SK-N-MC (cell line): ENCODE measurements around the gene ASPHD2.

ENCODE experiments used
- DNase-seq: peaks from one replicate; pipeline ENCODE4 v3.0.0-alpha.2; 2011; ENCODE audit warnings: low read depth, low spot score
- H3K27ac ChIP-seq: fragments of 200-600 bp; sonication (generic); 2 replicates; pipeline ENCODE4 v1.5.1; 2016; ENCODE audit warnings: mixed run types
- H3K36me3 ChIP-seq: fragments of 200-600 bp; sonication (generic); 2 replicates; pipeline ENCODE4 v1.6.1; 2017; ENCODE audit warnings: antibody characterized with exemption, low read length, mixed read lengths; ENCODE audit not compliant: insufficient read depth
- H3K4me3 ChIP-seq: fragments of 200-600 bp; sonication (generic); 2 replicates; pipeline ENCODE4 v1.5.1; 2016
- H3K9ac ChIP-seq: fragments of 200-600 bp; sonication (generic); 2 replicates; pipeline ENCODE4 v1.8.0; 2017; ENCODE audit warnings: mixed run types, mixed read lengths; ENCODE audit not compliant: insufficient read length
- H3K9me3 ChIP-seq: fragments of 200-600 bp; sonication (generic); 2 replicates; pipeline ENCODE4 v1.6.1; 2017; ENCODE audit warnings: low read depth, mild to moderate bottlenecking, antibody characterized with exemption, low read length, moderate library complexity, mixed read lengths
- EZH2 ChIP-seq: fragments of 200-600 bp; sonication (generic); IDR thresholded peaks from one replicate; pipeline ENCODE4 v1.6.1; 2017; ENCODE audit warnings: antibody characterized with exemption
- FOXP2 ChIP-seq: optimal IDR thresholded peaks from 2 replicates; pipeline ENCODE3; 2011; ENCODE audit warnings: mild to moderate bottlenecking, moderate library complexity; ENCODE audit not compliant: insufficient read depth; ENCODE audit errors: extremely low read length, control extremely low read depth
- POLR2AphosphoS5 ChIP-seq: IDR thresholded peaks from 2 replicates; pipeline ENCODE4 v1.6.1; 2012; ENCODE audit warnings: mild to moderate bottlenecking, low read depth, low read length, borderline replicate concordance

ASPHD2 gene

DNA sequence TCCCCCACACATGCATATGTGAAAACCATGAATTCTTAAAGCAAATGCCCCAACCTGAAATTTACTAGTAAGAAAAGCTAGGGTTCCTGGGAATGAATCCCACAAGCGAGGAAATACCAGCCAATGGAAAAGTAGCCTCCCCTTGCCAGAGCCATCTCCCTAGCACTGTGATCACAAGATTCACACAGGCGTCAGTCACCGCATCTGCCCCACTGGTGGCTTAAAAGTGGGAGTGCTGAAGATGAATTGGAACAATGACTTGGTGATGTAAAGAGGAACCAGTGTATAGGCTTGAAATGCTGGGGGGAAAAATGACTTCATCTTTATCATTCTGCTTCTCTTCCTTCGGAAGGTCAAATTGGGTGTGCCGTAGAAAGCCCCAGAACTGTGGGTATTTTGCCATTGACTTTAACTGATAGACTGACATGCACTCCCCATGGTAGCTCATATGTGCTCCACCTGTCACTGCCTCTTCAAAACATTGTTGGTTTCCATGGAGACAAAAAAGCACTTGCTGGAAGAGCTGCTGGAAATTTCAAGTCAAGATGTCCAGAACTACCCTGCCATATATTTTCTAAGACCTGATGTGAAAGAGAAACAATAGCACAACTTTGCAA lies 19.2 kb upstream of the ASPHD2 start:
- Histone ChIP-seq H3K36me3 (no peaks in the 10 kb centered on the region), H3K4me3 (no peak overlapping the region), H3K9me3 (no peaks in the 10 kb centered on the region), H3K27ac (no peak overlapping the region), H3K9ac (no peak overlapping the region)
- TF ChIP-seq EZH2 (no peak), POLR2AphosphoS5 (no peak), FOXP2 (no peak)
- no peak for DNase-seq

DNA sequence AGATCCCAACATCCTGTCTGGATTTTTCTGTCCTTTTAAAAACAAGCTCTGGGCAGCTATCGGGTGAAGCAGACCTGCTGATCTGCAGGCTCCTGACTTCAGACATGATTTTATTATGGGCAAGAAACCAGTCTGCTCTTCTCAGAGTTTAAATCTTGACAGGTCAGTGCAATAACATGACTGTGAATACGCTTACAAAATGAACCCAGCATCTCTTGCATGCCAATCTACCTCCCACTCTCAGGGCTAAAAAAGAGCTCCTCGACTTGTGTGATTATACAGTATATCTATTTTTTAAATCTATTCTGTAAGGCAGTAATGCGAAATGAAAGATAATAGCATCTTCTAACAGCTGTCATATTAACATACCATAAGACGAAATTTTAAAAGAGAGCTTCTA lies 18.7 kb upstream of the ASPHD2 start:
- no peak overlapping the region for H3K27ac ChIP-seq
- H3K9me3 ChIP-seq: no peaks in the 10 kb centered on the region
- no peak overlapping the region for H3K9ac ChIP-seq
- no peaks in the 10 kb centered on the region for H3K36me3 ChIP-seq
- no peak overlapping the region for H3K4me3 ChIP-seq
- DNase-seq: no peak
- no peak for TF ChIP-seq POLR2AphosphoS5

DNA sequence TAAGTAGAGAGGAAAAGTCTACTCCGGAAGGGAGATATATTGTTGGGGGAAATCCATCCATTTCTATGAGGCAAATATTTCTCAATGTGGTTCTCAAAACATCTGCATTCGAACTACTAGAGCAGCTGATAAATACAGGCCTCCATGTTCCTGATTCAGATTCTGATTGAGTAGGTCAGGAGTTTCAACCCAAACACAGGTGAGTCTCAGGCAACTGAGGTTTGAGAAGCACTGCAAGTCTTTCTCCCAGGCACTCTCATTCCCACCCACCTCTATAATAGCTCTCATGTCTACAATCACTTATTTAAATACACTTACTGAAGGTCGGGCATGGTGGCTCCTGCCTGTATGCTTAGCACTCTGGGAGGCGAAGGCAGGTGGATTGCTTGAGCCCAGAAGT lies 14.7 kb upstream of the ASPHD2 start:
- Histone ChIP-seq H3K27ac (no peak overlapping the region), H3K4me3 (no peak overlapping the region), H3K9me3 (no peaks in the 10 kb centered on the region), H3K36me3 (no peaks in the 10 kb centered on the region), H3K9ac (no peak overlapping the region)
- TF ChIP-seq FOXP2: no peak
- TF ChIP-seq POLR2AphosphoS5: no peak
- no peak for TF ChIP-seq EZH2
- no peak for DNase-seq

DNA sequence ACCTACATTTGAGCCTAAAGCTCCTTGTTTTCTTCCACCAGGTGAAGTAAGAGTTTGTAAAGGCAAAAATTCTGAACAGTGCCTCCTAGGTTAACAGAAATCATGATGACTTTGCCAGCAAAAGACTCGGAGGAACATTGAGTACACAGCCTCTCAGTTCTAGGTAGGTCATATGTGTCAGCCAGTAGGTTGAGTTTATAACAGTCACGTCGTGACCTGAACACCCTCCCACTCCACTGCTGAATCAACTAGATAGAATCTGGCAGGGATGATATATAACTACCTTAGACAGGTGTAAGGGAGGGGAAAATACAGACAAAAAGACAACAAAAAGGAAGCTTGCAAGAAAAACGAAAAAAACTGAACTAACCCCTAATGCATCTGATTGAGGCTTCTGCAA lies 12.8 kb upstream of the ASPHD2 start:
- no peak for DNase-seq
- Histone ChIP-seq H3K27ac (no peak overlapping the region), H3K36me3 (no peaks in the 10 kb centered on the region), H3K4me3 (no peak overlapping the region), H3K9me3 (no peaks in the 10 kb centered on the region), H3K9ac (no peak overlapping the region)
- TF ChIP-seq FOXP2 (no peak), EZH2 (no peak), POLR2AphosphoS5 (no peak)

DNA sequence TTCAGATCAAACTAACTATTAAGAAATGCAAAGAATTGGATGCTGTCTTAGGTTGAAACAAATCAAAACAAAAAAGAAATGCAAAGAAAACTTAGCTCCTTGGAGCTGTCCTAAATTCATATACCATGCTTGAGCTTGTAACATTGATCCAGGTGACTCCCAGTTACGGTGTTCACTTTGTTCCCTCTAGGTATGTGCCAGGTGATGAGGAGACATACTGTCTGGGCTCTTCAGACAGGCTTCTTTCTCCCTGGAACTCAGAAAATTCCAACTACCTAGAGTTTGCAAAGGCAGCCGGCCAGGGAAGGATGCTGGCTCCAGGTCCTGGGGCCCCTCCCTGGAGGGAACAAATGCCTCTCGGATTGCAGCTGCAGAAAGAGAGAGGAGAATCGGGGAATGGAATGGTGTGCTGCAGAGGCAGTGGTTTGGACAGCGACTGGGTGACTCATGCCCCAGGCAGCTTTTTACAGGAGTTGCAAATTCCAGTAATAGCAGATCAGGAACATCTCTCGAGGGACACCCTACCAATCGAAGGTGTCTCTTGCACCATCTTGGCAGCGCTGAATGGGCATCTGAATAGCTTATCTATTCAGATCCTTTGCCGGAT lies 12.3 kb upstream of the ASPHD2 start:
- H3K4me3 ChIP-seq: no peak overlapping the region
- H3K9me3 ChIP-seq: no peaks in the 10 kb centered on the region
- no peak overlapping the region for H3K9ac ChIP-seq
- no peak overlapping the region for H3K27ac ChIP-seq
- no peak for DNase-seq
- no peaks in the 10 kb centered on the region for H3K36me3 ChIP-seq
- no peak for TF ChIP-seq EZH2
- no peak for TF ChIP-seq FOXP2
- TF ChIP-seq POLR2AphosphoS5: no peak

DNA sequence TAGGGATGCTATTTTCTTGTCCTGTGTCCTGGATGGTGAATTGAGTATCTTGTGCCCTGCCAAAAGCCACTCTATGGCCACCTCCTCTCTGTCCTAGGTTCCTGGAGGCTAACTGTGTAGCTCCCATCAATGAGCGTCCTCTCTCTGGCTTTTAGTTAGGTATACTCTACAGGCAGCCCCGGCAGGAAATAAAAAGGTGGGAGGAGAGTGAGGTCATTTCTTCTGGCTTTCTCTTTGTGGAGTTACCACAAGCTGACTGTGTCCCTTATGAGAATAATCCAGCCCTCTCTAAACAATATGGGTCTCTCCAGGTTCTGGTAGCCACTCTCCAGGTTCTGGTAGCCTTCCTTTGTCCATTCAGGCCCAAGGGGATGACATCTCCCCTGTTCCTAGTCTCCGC lies 11.7 kb upstream of the ASPHD2 start:
- H3K9ac ChIP-seq: no peak overlapping the region
- no peak for TF ChIP-seq POLR2AphosphoS5
- H3K9me3 ChIP-seq: no peaks in the 10 kb centered on the region
- no peak overlapping the region for H3K27ac ChIP-seq
- no peaks in the 10 kb centered on the region for H3K36me3 ChIP-seq
- no peak for DNase-seq
- no peak overlapping the region for H3K4me3 ChIP-seq

DNA sequence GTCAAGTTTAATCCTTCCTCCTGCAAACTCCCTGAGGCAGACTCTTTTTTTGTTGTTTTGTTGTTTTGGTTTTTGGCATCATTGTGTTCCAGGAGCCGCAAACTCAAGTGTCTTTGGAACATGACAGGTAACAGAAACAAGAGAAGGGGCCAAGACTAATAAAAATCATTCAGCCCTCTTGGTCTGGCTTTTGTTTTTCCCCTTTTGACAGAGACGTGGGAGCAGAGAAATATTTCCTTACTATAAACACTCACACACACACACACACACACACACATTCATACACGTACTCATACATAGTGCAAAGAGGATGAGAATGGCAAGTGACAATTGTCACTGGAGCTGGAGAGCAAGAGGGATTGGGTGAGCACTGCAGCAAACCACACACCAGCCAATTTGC lies 10.4 kb upstream of the ASPHD2 start:
- Histone ChIP-seq H3K36me3 (no peaks in the 10 kb centered on the region), H3K4me3 (no peak overlapping the region), H3K27ac (no peak overlapping the region), H3K9me3 (no peaks in the 10 kb centered on the region), H3K9ac (no peak overlapping the region)
- no peak for DNase-seq
- no peak for TF ChIP-seq POLR2AphosphoS5
- TF ChIP-seq FOXP2: no peak
- TF ChIP-seq EZH2: no peak

DNA sequence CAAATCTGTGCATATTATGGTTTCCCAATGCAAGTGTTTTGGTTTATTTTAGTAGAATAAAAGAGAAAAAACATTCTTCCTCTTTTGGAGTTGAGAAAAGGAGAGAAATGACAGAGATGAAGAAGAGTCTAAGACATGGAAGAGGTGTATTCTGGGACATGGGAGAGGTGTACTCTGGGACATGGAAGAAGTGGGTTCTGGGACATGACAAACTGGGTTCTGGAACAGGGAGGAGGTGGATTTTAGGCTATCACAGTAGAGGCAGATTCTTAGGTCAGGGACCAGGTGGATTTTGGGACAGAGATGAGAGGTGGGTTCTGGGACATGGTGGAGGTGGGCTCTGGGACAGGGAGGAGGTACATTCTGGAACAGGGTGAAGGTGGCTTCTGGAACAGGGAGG lies 2.1 kb upstream of the ASPHD2 start:
- Histone ChIP-seq H3K27ac (no peak overlapping the region), H3K4me3 (no peak overlapping the region), H3K9me3 (no peaks in the 10 kb centered on the region), H3K9ac (no peak overlapping the region), H3K36me3 (no peaks in the 10 kb centered on the region)
- no peak for TF ChIP-seq POLR2AphosphoS5
- TF ChIP-seq FOXP2: no peak
- no peak for TF ChIP-seq EZH2
- no peak for DNase-seq
